HL-60 (cell line): ENCODE results near the gene TRDMT1.
"Not testable (repeated sequence)": the region's sequence is repeated elsewhere in the genome, so short reads cannot be mapped to it uniquely, and the experiment has no call there.

Source experiments
- DNase-seq, 2 experiments: peaks; one replicate each; pipeline ENCODE4 v3.0.0-alpha.2; 2010 to 2020; ENCODE audit warnings: low read depth in 1 of 2, low spot score in 1 of 2
- H3K27ac ChIP-seq: fragments of 250-450 bp; sonication (Bioruptor Pico); replicated peaks from 2 replicates; pipeline ENCODE4 v1.5.1; 2020; ENCODE audit warnings: mild to moderate bottlenecking, moderate library complexity
- H3K27me3 ChIP-seq: fragments of 250-450 bp; sonication (Bioruptor Pico); 2 replicates; pipeline ENCODE4 v1.5.1; 2021; ENCODE audit warnings: mild to moderate bottlenecking, moderate library complexity; ENCODE audit not compliant: insufficient read depth, poor library complexity, severe bottlenecking
- H3K4me3 ChIP-seq: replicated peaks from 2 replicates; pipeline ENCODE4 v1.5.1; 2011; ENCODE audit warnings: mild to moderate bottlenecking, control low read depth, low read length; ENCODE audit not compliant: insufficient read depth
- CTCF ChIP-seq: IDR thresholded peaks from one replicate; pipeline ENCODE4 v1.5.1; 2011; ENCODE audit warnings: low read length, control low read depth, inconsistent platforms; ENCODE audit not compliant: insufficient read depth
- GABPA ChIP-seq: IDR thresholded peaks from 2 replicates; pipeline ENCODE4 v1.6.1; 2012; ENCODE audit warnings: low read depth
- POLR2AphosphoS5 ChIP-seq: IDR thresholded peaks from 2 replicates; pipeline ENCODE4 v1.6.1; 2012; ENCODE audit warnings: low read depth
- REST ChIP-seq: IDR thresholded peaks from 2 replicates; pipeline ENCODE4 v1.6.1; 2012; ENCODE audit warnings: low read depth; ENCODE audit not compliant: insufficient replicate concordance
- SPI1 ChIP-seq: IDR thresholded peaks from 2 replicates; pipeline ENCODE4 v1.6.1; 2012; ENCODE audit warnings: low read depth, mild to moderate bottlenecking, borderline replicate concordance

The TRDMT1 gene

GRCh38 chr10:17119845-17120244 lies 81.6 kb downstream of the TRDMT1 start:
- H3K27me3 ChIP-seq: no peaks in the 10 kb centered on the region
- no peak overlapping the region for H3K4me3 ChIP-seq
- no peak overlapping the region for H3K27ac ChIP-seq
- DNase-seq: no peak
- TF ChIP-seq GABPA (no peak), POLR2AphosphoS5 (no peak), REST (no peak), SPI1 (no peak), CTCF (no peak)

GRCh38 chr10:17116193-17116592 lies 85.3 kb downstream of the TRDMT1 start:
- Histone ChIP-seq H3K27ac (no peak overlapping the region), H3K27me3 (no peaks in the 10 kb centered on the region), H3K4me3 (no peak overlapping the region)
- TF ChIP-seq POLR2AphosphoS5: no peak
- no peak for DNase-seq

- no peak for DNase-seq
These were observed 85.8 kb downstream of the TRDMT1 start for GRCh38 chr10:17115683-17116082.

GRCh38 chr10:17114878-17115444 lies 86.5 kb downstream of the TRDMT1 start:
- not testable (repeated sequence) for DNase-seq, H3K27me3 ChIP-seq, H3K27ac ChIP-seq, H3K4me3 ChIP-seq

More at GRCh38 chr10:17115683-17116082, 85.8 kb downstream of the TRDMT1 start:
- no peak overlapping the region for H3K27ac ChIP-seq
- TF ChIP-seq SPI1 (no peak), CTCF (no peak), POLR2AphosphoS5 (no peak)
- H3K27me3 ChIP-seq: no peaks in the 10 kb centered on the region
- H3K4me3 ChIP-seq: no peak overlapping the region

- Histone ChIP-seq H3K27ac (no peak overlapping the region), H3K27me3 (no peaks in the 10 kb centered on the region), H3K4me3 (no peak overlapping the region)
- DNase-seq: no peak
- TF ChIP-seq REST (no peak), SPI1 (no peak)
These were observed 87.5 kb downstream of the TRDMT1 start for GRCh38 chr10:17113889-17114540.
